Measurements from ENCODE around the gene EGLN2. TPM values are rescaled to one million over a fixed set of nuclear protein-coding genes. Genes with fewer than 3 reads are reported as not detected.

The EGLN2 gene
- total RNA-seq, 2 donors from 2014 or later = 88.3 to 96.7 TPM

DNA sequence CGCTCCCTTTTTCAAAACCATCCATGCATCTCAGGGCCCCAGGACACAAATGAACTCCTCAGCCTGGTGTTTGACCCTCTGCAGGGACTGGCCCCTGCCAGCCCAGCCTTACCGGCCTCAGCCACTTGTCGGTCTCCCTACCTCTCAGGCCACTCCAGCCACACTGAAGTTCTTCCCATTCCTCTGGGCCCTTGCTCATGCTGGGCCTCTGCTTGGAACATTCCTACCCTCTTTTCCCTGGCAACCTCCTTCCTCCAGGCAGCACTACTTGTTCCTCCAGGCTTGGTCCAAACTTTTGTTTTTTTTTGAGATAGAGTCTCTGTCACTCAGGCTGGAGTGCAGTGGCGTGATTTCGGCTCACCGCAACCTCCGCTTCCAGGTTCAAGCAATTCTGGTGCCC is 7.6 kb upstream of the EGLN2 start:
- Mint-ChIP-seq H3K27ac (peak overlapping the region; percentile 8 to 66), H3K36me3 (peaks cover 0 to 12% of the 10 kb centered on the region in 2 donors), H3K9me3 (no peaks in the 10 kb centered on the region)
- ATAC-seq (no peak), DNase-seq (ENCODE audit: low spot score in 2 of 2) (no peak)

DNA sequence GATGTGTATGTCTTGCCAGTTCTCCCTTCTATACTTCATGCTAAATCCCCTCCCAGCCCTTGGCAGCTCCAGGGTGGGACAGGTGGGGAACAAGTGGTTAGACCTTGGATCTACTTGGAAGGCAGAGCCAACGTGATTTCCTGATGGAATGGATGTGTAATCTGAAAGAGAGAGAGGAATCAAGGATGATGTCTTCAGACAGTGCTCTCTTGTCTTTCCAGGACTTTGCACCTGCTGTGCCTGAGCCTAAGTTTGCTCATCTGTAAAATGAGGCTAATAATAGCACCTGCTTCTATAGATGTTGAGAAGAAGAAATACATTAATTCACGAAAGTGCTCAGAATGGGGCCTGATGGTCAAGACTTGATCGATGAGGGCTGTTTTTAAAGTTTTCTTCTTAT is 7.0 kb upstream of the EGLN2 start:
- ATAC-seq = peak in 1 of 2 donors; percentile 27
- Mint-ChIP-seq H3K9me3 (no peaks in the 10 kb centered on the region), H3K27ac (peak overlapping the region in 1 of 2 donors; percentile 66), H3K36me3 (peaks cover 0 to 12% of the 10 kb centered on the region in 2 donors)
- no peak for DNase-seq (ENCODE audit: low spot score in 2 of 2)

DNA sequence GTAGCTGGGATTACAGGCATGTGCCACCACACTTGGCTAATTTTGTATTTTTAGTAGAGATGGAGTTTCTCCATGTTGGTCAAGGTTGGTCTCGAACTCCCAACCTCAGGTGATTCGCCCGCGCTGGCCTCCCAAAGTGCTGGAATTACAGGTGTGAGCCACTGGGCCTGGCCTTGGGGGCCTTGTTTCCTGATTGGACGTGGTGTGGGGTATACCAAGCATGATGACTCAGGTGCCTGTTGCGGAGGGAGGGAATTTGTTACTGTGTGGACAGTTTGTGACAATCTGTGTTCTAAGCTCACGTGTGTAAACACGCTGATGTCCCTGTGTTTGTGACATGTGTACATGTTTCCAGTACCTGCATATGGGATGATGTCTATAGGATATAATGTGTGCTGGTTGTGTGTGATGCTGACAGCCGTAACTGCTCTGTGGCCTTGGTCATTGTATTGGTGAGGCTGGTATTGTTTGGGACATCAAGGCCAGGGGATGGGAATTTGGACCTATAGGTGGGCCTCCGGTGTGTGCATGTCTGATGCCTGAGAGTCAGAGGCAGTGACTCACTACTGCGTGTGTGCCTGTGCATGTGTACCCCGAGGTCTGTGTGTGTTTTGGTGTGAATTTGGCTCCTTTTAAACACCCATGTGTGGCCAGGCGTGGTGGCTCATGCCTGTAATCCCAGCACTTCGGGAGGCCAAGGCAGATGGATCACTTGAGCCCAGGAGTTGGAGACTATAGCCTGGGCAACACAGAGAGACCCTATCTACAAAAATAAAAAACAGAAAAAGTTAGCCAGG is 1.6 kb upstream of the EGLN2 start:
- peak overlapping the region in 1 of 2 donors; percentile 98 for H3K27ac Mint-ChIP-seq
- DNase-seq (ENCODE audit: low spot score in 2 of 2) (no peak), ATAC-seq (no peak)
- peaks cover 24 to 28% of the 10 kb centered on the region in 2 donors for H3K36me3 Mint-ChIP-seq
- no peaks in the 10 kb centered on the region for H3K9me3 Mint-ChIP-seq

DNA sequence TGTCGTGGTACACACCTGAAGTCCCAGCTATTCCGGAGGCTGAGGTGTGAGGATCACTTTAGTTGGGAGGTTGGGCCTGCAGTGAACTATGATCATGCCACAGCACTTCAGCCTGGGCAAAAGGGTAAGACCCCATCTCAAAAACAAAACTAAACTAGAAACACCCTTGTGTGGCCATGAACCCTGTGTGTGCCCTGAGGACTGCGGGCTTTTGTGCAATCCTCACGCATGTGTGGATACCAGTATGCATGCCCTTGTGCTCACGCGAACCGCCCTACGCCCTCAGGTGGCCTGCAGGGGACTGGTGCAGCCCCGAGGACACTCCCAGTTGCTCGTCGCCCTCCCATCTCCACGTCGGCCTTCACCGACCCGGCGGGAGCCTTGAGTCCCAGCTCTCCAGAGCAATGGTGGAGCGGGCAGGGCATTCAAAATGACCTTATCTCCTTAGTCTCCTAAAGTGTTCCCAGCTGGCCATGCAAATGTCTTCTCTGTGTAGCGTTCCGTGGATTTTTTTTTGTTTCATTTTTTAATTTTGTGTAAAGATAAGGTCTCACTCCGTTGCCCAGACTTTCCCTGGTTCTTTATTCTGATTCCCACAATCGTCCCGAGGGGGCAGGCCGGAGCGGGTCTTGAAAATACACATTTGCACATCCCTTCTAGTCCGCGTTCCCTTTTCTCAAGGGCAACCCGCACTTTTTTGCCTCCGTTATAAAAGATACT is 868 bp upstream of the EGLN2 start:
- Mint-ChIP-seq H3K36me3 (peaks cover 24 to 31% of the 10 kb centered on the region in 2 donors), H3K27ac (peak overlapping the region; percentile 98 to 99), H3K9me3 (no peaks in the 10 kb centered on the region)
- DNase-seq (ENCODE audit: low spot score in 2 of 2) (peak; percentile 69 to 77), ATAC-seq (peak; percentile 52 to 66)

DNA sequence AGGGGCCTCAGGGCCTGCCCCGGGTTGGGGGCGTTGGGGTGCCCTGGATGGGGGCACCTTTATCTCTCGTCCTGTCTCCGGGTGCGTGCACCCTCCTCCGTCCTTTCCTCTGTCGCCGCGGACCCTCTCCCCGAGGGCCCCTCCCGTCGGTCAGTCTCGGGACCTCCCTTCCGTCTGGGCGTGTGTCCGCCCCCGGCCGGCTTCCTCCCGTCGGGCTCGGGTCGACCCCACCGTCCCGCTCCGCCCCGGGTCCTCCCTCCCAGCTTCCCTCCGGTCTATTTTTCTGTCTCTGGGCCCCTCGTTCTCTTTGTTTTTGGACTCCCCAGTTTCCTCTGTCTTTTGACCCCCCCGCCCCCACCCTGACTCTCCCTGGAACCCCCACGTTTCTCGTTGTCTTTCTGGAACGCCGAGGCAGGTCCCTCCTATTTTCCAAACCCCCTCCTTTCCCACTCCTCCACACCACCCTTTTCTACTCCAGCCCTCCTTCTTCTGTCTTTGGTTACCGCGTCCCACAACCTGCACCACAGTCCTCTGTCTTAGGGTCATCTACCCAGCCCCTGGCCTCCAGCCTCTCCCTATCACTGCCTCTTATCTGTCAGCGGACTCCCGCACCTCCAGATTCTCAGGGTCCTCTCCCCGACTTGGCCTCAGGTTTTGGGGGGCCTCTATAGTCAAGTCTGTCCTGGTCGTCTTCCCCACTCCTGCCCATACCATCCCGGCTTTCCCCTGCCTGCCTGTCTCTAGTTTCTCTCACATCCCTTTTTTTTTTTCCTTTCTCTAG is 757 bp downstream of the EGLN2 start:
- Mint-ChIP-seq H3K36me3 (peaks cover 24 to 37% of the 10 kb centered on the region in 2 donors), H3K9me3 (no peaks in the 10 kb centered on the region), H3K27ac (peak overlapping the region; percentile 94 to 98)
- DNase-seq (ENCODE audit: low spot score in 2 of 2) (no peak), ATAC-seq (no peak)

DNA sequence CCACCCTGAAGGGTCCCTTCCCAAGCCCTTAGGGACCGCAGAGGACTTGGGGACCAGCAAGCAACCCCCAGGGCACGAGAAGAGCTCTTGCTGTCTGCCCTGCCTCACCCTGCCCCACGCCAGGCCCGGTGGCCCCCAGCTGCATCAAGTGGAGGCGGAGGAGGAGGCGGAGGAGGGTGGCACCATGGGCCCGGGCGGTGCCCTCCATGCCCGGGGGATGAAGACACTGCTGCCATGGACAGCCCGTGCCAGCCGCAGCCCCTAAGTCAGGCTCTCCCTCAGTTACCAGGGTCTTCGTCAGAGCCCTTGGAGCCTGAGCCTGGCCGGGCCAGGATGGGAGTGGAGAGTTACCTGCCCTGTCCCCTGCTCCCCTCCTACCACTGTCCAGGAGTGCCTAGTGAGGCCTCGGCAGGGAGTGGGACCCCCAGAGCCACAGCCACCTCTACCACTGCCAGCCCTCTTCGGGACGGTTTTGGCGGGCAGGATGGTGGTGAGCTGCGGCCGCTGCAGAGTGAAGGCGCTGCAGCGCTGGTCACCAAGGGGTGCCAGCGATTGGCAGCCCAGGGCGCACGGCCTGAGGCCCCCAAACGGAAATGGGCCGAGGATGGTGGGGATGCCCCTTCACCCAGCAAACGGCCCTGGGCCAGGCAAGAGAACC is 1.5 kb downstream of the EGLN2 start:
- H3K27ac Mint-ChIP-seq = peak overlapping the region; percentile 94 to 98

DNA sequence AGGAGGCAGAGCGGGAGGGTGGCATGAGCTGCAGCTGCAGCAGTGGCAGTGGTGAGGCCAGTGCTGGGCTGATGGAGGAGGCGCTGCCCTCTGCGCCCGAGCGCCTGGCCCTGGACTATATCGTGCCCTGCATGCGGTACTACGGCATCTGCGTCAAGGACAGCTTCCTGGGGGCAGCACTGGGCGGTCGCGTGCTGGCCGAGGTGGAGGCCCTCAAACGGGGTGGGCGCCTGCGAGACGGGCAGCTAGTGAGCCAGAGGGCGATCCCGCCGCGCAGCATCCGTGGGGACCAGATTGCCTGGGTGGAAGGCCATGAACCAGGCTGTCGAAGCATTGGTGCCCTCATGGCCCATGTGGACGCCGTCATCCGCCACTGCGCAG is 2.0 kb downstream of the EGLN2 start:
- DNase-seq (ENCODE audit: low spot score in 2 of 2) = no peak
- peak overlapping the region in 1 of 2 donors; percentile 98 for H3K27ac Mint-ChIP-seq
- peaks cover 24 to 37% of the 10 kb centered on the region in 2 donors for H3K36me3 Mint-ChIP-seq
- ATAC-seq = no peak
- H3K9me3 Mint-ChIP-seq = no peaks in the 10 kb centered on the region

More for the DNA sequence above, 1.5 kb downstream of the EGLN2 start:
- no peak for ATAC-seq
- H3K9me3 Mint-ChIP-seq = no peaks in the 10 kb centered on the region
- no peak for DNase-seq (ENCODE audit: low spot score in 2 of 2)
- H3K36me3 Mint-ChIP-seq = peaks cover 24 to 37% of the 10 kb centered on the region in 2 donors

DNA sequence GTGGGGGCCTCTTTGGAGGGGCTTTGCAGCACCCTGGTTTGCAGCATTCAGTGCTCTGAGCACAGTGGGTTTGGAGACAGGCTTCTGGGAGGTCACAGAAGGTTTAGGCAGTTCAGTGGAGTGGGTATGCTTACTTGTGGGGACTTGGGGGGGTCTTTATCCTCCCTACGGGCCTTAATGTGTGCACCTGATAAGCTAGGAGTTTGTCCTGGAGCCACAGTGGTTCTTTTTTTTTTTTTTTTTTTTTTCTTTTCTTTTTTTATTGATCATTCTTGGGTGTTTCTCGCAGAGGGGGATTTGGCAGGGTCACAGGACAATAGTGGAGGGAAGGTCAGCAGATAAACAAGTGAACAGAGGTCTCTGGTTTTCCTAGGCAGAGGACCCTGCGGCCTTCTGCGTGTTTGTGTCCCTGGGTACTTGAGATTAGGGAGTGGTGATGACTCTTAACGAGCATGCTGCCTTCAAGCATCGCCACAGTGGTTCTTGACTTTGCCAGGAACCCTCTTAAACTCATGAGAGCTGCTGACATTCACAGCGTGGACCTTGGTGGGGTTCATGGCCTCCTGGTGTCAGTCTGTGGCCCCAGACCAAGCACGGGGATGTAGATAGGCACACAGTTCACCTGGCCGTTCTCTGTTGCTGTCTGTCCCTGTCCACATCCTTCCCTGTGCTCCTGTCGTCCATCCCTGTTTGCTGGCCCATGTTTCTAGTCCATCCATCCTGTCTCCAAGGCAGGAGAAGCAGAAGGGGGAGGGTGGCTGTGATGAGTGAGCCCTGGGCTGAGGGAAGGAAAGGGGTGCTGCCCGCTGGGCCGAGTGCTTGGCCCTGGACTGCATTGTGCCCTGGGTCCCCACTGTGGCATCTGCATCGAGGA is 2.7 kb downstream of the EGLN2 start:
- Mint-ChIP-seq H3K27ac (peak overlapping the region; percentile 79 to 85), H3K36me3 (peaks cover 24 to 39% of the 10 kb centered on the region in 2 donors), H3K9me3 (no peaks in the 10 kb centered on the region)
- DNase-seq (ENCODE audit: low spot score in 2 of 2) (no peak), ATAC-seq (no peak)

DNA sequence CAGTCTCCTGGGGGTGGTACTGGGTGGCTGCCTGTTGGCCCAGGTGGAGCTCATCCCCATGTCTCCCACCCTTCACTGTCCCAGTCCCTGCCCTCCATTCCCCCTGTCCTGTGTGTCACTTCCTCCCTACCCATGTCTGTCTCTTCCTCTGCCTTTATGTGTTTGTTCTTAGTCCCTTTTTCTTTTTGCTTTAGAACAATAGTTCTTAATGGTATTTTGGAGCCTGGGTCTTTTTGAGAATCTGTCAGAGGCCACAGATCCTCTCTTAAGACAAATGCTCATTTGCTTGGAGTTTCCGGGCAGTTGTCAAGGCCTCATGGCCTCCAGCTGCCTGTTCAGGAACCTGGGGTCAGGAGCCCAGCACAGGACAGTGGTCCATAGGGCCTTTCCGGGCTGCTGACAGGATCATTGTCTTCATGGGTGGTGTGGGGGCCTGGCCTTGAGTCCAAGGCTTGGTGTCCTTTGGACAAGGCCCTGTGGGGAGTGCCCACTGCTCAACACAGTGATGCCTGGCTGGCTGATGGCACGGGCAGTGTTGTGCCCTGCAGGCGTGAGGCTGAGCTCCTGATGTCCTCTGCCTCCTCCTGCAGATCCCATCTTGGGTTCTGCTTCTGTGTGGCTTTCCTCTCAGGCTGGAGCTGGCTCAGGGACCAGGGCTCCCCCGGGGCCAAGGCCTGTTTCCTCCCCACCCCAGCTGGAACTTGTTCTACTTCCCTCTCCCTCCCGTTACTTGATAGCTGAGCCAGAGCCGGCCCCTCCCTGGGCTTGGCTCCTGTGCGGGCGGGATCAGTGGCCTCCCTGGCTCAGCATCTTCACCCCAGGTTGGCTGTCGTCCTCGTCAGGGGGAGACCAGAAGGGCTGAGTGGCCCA is 3.5 kb downstream of the EGLN2 start:
- H3K9me3 Mint-ChIP-seq = no peaks in the 10 kb centered on the region
- DNase-seq (ENCODE audit: low spot score in 2 of 2) = no peak

DNA sequence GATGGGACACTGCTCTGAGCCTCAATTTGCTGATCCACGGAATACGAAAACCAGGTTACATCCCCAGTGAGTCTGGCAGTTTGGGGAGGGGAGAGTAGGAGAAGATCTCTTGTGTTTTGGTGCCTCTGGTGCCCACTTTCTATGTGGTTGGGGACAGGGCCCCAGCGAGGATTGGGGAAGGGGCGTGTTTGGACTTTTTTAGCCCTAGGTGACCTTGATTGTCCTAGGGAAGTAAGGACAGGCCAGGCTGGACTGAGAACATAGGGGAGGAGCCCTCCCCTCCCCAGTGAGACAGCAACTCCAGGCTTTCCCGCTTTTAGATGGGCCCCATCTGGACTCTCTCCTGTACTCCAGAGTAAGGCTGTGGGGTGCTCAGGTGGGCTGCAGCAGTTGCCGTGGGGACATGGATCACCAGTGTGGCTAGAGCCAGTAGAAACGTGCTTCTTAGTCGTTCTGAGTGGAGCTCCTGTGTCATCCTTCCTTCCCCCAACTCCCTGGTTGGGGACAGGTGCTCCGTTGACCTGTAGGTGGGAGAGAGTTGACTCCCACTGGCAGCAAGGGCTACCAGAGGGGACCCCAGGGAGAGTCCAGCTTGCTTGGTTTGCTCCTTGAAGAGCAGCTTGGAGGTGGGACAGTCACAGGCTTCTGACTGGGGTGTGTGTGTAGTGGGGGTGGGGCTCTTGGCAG is 4.3 kb downstream of the EGLN2 start:
- DNase-seq (ENCODE audit: low spot score in 2 of 2) (no peak), ATAC-seq (no peak)
- H3K36me3 Mint-ChIP-seq = peaks cover 23 to 40% of the 10 kb centered on the region in 2 donors
- no peaks in the 10 kb centered on the region for H3K9me3 Mint-ChIP-seq
- H3K27ac Mint-ChIP-seq = peak overlapping the region; percentile 85 to 88

More for the DNA sequence above, 3.5 kb downstream of the EGLN2 start:
- no peak for ATAC-seq
- H3K36me3 Mint-ChIP-seq = peaks cover 24 to 42% of the 10 kb centered on the region in 2 donors
- H3K27ac Mint-ChIP-seq = peak overlapping the region; percentile 85 to 88

DNA sequence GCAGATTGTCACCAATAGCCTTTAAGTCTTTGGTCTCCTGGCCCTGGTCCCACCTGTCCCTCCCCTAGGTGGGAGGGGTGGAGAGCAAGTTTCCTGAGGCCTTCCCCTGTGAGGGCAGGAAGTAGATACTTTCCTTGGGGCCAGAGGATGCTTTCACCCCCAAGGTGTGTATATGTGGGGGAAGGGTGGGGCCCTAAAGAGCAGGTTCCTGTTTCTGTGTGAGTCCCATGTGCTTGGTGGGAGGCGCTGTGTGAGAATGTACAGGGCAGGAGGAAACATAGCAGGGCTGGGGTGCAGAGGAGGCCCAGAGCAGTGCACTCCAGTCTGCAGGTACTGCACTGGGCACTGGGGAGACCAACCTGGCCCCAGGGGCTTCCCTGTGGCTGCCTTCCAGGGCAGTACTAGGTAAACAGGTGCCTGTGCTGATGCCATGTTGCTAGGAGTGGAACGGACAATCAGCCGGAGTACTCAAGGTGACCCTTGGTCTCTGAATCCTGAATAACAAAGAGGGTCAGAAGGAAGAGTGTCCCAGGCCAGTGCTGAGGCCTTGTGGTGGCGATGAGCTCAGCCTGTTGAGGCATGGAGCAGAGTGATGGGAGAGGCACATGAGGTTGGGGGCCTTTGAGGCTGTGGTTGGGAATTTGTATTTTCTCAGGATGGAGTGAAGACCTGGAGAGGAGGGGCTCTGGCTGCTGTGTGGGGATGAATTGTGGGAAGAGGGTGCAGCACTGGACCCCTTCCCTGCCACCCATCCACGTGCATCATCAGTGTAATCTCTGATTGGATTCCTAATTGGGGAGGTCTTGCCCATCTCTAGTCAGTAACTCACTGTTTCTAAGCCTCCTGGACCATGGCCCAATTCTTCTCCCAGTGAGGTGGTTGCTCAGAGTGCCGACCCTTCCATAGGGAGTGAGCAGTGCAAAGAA is 5.1 kb downstream of the EGLN2 start:
- no peaks in the 10 kb centered on the region for H3K9me3 Mint-ChIP-seq
- ATAC-seq = peak; percentile 21 to 58
- H3K27ac Mint-ChIP-seq = peak overlapping the region; percentile 85 to 88
- peaks cover 18 to 36% of the 10 kb centered on the region in 2 donors for H3K36me3 Mint-ChIP-seq
- DNase-seq (ENCODE audit: low spot score in 2 of 2) = peak in 1 of 2 donors; percentile 70

DNA sequence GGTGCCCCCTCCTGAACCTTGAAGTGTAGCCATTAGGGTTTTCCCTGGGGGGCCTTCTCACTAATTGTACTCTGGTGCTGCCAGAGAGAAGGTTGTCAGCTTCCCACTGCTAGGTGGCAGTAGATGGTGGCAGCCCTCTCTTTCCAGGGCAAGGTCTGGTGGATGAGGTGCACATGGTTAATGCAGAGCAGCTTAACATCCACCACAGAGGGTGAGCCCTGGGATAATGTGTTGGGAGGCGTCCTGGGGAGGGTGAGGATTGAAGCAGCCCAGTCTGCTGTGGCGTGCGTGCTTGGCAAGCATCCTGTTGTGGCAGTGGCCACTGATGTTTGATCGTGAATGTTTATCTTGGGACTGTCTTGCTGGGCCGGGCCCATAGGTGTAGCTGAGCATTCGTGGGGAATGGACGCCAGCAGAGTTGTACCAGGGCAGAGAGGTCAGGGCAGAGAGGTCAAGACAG is 5.8 kb downstream of the EGLN2 start:
- H3K36me3 Mint-ChIP-seq = peaks cover 17 to 34% of the 10 kb centered on the region in 2 donors
- ATAC-seq (no peak), DNase-seq (ENCODE audit: low spot score in 2 of 2) (no peak)
- peak overlapping the region; percentile 85 to 88 for H3K27ac Mint-ChIP-seq
- no peaks in the 10 kb centered on the region for H3K9me3 Mint-ChIP-seq

DNA sequence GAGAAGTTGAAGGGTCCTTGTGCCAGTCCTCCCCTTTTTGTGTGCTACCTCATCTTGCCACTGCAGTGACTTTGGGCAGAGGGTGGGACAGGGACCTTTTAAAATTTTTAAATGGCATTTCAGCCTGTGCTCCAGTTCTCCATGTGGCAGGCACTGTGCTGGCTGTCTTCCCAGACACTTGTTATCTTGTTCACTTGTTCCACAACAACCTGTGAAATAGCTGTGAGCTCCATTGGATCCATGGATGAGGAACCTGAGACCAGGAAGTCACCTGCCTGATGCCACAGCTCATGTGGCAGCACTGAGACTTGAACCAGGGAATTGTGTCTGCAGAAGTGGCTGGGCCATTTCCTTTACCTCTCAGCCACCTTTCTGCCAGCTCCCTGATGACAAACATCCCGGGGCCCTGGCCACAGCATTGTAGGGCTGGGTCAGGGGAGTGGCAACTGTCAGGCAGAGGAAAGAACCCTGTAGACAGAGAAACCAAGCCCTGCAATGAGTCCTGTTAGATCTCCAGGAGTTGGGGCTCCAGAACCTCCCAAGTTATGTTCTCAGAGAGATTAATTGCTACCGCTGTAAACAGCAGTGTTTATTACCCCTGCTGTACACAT is 6.4 kb downstream of the EGLN2 start:
- Mint-ChIP-seq H3K27ac (peak overlapping the region; percentile 85 to 88), H3K36me3 (peaks cover 12 to 28% of the 10 kb centered on the region in 2 donors), H3K9me3 (no peaks in the 10 kb centered on the region)
- ATAC-seq = no peak
- no peak for DNase-seq (ENCODE audit: low spot score in 2 of 2)

Measured in activated naive CD4-positive, alpha-beta T cell treated with anti-CD3 and anti-CD28 coated beads, Interleukin-2, amount 50 U/mL, for 72 hours (primary cell).